ENCODE measurements around the gene RTN4RL2. TPM values are rescaled to one million over a fixed set of nuclear protein-coding genes. Genes with fewer than 3 reads are reported as not detected.

RTN4RL2 gene
- total and polyA plus RNA-seq, 9 of the 15 experiments (the other 6 are each of a cell fraction or from before 2014, with no cell fraction given): 0.06 to 1.9 (median 0.34) TPM; not detected in 4

DNA sequence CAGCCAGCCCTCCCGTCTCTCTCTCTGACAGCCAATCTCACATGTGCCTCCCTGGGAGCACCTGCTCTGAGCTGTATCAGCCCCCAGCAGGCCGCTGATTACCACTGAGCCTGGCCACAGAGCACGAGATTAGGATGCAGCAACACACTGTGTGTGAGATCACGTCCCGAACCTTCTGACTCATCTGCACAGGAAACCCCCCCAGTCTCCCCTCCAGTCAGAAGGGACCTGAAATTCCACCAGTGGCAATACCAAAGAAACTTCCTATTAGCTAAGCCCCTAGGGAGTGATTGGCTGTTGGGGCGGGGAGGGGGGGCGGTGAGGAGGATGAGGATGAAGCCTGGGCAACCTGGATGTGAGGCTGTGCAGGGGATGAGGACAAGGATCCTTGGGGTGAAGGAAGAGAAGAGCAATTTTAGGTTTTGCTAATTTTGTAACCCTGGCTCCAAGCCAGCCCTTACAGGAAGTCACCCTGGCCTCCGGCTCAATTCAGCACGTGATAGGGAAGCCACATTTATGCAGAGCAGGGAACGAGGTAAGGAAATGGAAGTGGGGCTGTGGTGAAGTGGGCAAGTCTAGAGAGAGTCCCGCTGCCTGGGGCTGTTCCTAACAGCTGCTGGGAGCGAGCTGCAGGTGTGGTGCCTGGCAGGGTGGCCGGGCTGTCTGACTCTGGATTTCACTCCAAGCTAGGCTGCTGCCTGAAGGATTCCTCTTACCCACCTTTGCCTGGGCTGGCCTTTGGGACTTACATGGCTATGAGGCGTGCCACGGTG, 35.4 kb upstream of the RTN4RL2 start (continued):
- TF ChIP-seq IFI16 (CRISPR knock-in tag; IDR thresholded peaks at IDR 0.05) (0 out of 2 replicates have a peak, but pooled peaks have one; percentile 36), RUNX1 (IDR thresholded peaks at IDR 0.05; ENCODE audit: low read depth) (peak; percentile 98), SAFB2 (IDR thresholded peaks at IDR 0.05; ENCODE audit: borderline replicate concordance, low read depth, low read length, severe bottlenecking) (no peak), RBBP5 (IDR thresholded peaks at IDR 0.05; ENCODE audit: borderline replicate concordance, insufficient read depth, low read length, poor library complexity, severe bottlenecking) (peak; percentile 41), ZNF263 (CRISPR knock-in tag; IDR thresholded peaks at IDR 0.05; ENCODE audit: borderline replicate concordance) (peak; percentile 96), ZBED1 (IDR thresholded peaks at IDR 0.05) (peak; percentile 95), DIDO1 (tag; IDR thresholded peaks at IDR 0.05; ENCODE audit: low read depth) (peak; percentile 13; the same call in 1 of the 2 replicates), SMAD1 (IDR thresholded peaks at IDR 0.05; ENCODE audit: low read depth, low read length, partially characterized antibody) (peak; percentile 70), WHSC1 (IDR thresholded peaks at IDR 0.05; ENCODE audit: low read length) (no peak), MTA1 (IDR thresholded peaks at IDR 0.05; ENCODE audit: borderline replicate concordance) (peak; percentile 75), PTBP1 (IDR thresholded peaks at IDR 0.05; ENCODE audit: low read depth, low read length) (peak; percentile 81; the same call in 1 of the 2 replicates), CBX1 (IDR thresholded peaks at IDR 0.05; ENCODE audit: low read depth) (no peak), SMAD4 (CRISPR knock-in tag; conservative IDR thresholded peaks at IDR 0.05) (peak; percentile 98), HNRNPK (IDR thresholded peaks at IDR 0.05; ENCODE audit: low read depth, low read length, poor library complexity, severe bottlenecking) (no peak)
- TF ChIP-seq, protein P1, sequence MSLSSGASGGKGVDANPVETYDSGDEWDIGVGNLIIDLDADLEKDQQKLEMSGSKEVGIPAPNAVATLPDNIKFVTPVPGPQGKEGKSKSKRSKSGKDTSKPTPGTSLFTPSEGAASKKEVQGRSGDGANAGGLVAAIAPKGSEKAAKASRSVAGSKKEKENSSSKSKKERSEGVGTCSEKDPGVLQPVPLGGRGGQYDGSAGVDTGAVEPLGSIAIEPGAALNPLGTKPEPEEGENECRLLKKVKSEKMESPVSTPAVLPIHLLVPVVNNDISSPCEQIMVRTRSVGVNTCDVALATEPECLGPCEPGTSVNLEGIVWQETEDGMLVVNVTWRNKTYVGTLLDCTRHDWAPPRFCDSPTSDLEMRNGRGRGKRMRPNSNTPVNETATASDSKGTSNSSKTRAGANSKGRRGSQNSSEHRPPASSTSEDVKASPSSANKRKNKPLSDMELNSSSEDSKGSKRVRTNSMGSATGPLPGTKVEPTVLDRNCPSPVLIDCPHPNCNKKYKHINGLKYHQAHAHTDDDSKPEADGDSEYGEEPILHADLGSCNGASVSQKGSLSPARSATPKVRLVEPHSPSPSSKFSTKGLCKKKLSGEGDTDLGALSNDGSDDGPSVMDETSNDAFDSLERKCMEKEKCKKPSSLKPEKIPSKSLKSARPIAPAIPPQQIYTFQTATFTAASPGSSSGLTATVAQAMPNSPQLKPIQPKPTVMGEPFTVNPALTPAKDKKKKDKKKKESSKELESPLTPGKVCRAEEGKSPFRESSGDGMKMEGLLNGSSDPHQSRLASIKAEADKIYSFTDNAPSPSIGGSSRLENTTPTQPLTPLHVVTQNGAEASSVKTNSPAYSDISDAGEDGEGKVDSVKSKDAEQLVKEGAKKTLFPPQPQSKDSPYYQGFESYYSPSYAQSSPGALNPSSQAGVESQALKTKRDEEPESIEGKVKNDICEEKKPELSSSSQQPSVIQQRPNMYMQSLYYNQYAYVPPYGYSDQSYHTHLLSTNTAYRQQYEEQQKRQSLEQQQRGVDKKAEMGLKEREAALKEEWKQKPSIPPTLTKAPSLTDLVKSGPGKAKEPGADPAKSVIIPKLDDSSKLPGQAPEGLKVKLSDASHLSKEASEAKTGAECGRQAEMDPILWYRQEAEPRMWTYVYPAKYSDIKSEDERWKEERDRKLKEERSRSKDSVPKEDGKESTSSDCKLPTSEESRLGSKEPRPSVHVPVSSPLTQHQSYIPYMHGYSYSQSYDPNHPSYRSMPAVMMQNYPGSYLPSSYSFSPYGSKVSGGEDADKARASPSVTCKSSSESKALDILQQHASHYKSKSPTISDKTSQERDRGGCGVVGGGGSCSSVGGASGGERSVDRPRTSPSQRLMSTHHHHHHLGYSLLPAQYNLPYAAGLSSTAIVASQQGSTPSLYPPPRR (CRISPR knock-in tag; IDR thresholded peaks at IDR 0.05; ENCODE audit: borderline replicate concordance): peak; percentile 92
- TF ChIP-seq, protein P2, sequence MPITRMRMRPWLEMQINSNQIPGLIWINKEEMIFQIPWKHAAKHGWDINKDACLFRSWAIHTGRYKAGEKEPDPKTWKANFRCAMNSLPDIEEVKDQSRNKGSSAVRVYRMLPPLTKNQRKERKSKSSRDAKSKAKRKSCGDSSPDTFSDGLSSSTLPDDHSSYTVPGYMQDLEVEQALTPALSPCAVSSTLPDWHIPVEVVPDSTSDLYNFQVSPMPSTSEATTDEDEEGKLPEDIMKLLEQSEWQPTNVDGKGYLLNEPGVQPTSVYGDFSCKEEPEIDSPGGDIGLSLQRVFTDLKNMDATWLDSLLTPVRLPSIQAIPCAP (CRISPR knock-in tag; IDR thresholded peaks at IDR 0.05; ENCODE audit: borderline replicate concordance): no peak
- TF ChIP-seq, protein P3, sequence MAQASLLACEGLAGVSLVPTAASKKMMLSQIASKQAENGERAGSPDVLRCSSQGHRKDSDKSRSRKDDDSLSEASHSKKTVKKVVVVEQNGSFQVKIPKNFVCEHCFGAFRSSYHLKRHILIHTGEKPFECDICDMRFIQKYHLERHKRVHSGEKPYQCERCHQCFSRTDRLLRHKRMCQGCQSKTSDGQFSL (CRISPR knock-in tag; IDR thresholded peaks at IDR 0.05): peak; percentile 91
- TF ChIP-seq, protein P3 (tag; IDR thresholded peaks at IDR 0.05): peak in 1 of 2 experiments; percentile 69; a peak in 1 of 4 replicates
- TF ChIP-seq, protein P4, sequence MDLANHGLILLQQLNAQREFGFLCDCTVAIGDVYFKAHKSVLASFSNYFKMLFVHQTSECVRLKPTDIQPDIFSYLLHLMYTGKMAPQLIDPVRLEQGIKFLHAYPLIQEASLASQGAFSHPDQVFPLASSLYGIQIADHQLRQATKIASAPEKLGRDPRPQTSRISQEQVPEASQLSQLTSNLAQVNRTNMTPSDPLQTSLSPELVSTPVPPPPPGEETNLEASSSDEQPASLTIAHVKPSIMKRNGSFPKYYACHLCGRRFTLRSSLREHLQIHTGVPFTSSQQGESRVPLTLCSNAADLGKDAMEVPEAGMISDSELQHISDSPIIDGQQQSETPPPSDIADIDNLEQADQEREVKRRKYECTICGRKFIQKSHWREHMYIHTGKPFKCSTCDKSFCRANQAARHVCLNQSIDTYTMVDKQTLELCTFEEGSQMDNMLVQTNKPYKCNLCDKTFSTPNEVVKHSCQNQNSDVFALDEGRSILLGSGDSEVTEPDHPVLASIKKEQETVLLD (IDR thresholded peaks at IDR 0.05): no peak; the same call in 1 of the 2 replicates
